ENCODE results near the gene LTBP1.

Gene LTBP1

GRCh38 chr2:32932825-32933755, 13.7 kb upstream of the LTBP1 start:
- no peak for DNase-seq

- DNase-seq: no peak
Measured at GRCh38 chr2:32933756-32934095, 13.0 kb upstream of the LTBP1 start.

GRCh38 chr2:32937602-32938448, 8.9 kb upstream of the LTBP1 start:
- no peak for DNase-seq

GRCh38 chr2:32938934-32939333, 7.8 kb upstream of the LTBP1 start:
- no peak for DNase-seq

- DNase-seq: no peak
Measured at GRCh38 chr2:32940316-32940997, 6.3 kb upstream of the LTBP1 start.

- DNase-seq: no peak
Measured at GRCh38 chr2:32941944-32942690, 4.6 kb upstream of the LTBP1 start.

- DNase-seq: no peak
Measured at GRCh38 chr2:32942793-32943485, 3.8 kb upstream of the LTBP1 start.

GRCh38 chr2:32945286-32945685, 1.5 kb upstream of the LTBP1 start:
- no peak for DNase-seq

GRCh38 chr2:32947076-32947483, 327 bp downstream of the LTBP1 start:
- DNase-seq: peak; percentile 14

GRCh38 chr2:32947484-32948143, 861 bp downstream of the LTBP1 start:
- DNase-seq: peak; percentile 51

- no peak for DNase-seq
Measured at GRCh38 chr2:32948266-32948665, 1.5 kb downstream of the LTBP1 start.

GRCh38 chr2:32949260-32949659, 2.5 kb downstream of the LTBP1 start:
- no peak for DNase-seq

- no peak for DNase-seq
Measured at GRCh38 chr2:32951672-32952071, 4.9 kb downstream of the LTBP1 start.

GRCh38 chr2:32952761-32953476, 6.2 kb downstream of the LTBP1 start:
- DNase-seq: no peak

GRCh38 chr2:32954206-32954605, 7.5 kb downstream of the LTBP1 start:
- DNase-seq: no peak

- no peak for DNase-seq
Measured at GRCh38 chr2:32958821-32959220, 12.1 kb downstream of the LTBP1 start.

GRCh38 chr2:32960238-32960637, 13.5 kb downstream of the LTBP1 start:
- no peak for DNase-seq

GRCh38 chr2:32960647-32961403, 14.1 kb downstream of the LTBP1 start:
- DNase-seq: no peak

GRCh38 chr2:32962690-32963089, 15.9 kb downstream of the LTBP1 start:
- no peak for DNase-seq

GRCh38 chr2:32963941-32964340, 17.2 kb downstream of the LTBP1 start:
- peak; percentile 55 for DNase-seq
